ENCODE data around the gene AGBL1.
"Not testable (repeated sequence)": the region's sequence is repeated elsewhere in the genome, so short reads cannot be mapped to it uniquely, and the experiment has no call there.

Gene AGBL1

GRCh38 chr15:87032295-87032694 lies 952.6 kb downstream of the AGBL1 start:
- DNase-seq, result peak; percentile 72

GRCh38 chr15:87033056-87033455 lies 953.4 kb downstream of the AGBL1 start:
- DNase-seq, result peak; percentile 37

GRCh38 chr15:87034886-87035285 lies 955.2 kb downstream of the AGBL1 start:
- no peak for DNase-seq

- peak; percentile 23 for DNase-seq
These were observed 958.7 kb downstream of the AGBL1 start for GRCh38 chr15:87038404-87038803.

GRCh38 chr15:87042619-87043018 lies 962.9 kb downstream of the AGBL1 start:
- DNase-seq, result not testable (repeated sequence)

- DNase-seq, result peak; percentile 31
These were observed 966.1 kb downstream of the AGBL1 start for GRCh38 chr15:87045746-87046145.

- no peak for DNase-seq
These were observed 967.7 kb downstream of the AGBL1 start for GRCh38 chr15:87047203-87047965.
